GM21526 (cell line): ENCODE measurements around the gene ARID3B.
A peak's percentile ranks its signal among the peaks of the same experiment; 100 is the strongest.
"Not testable (repeated sequence)": the region's sequence is repeated elsewhere in the genome, so short reads cannot be mapped to it uniquely, and the experiment has no call there.

ENCODE experiments used
- ATAC-seq: cut with Tn5 transposase; IDR thresholded peaks from one replicate; pipeline ENCODE4 v1.9.1; 2021; ENCODE audit warnings: moderate library complexity; ENCODE audit not compliant: unreplicated experiment, low FRiP score

The ARID3B gene

DNA sequence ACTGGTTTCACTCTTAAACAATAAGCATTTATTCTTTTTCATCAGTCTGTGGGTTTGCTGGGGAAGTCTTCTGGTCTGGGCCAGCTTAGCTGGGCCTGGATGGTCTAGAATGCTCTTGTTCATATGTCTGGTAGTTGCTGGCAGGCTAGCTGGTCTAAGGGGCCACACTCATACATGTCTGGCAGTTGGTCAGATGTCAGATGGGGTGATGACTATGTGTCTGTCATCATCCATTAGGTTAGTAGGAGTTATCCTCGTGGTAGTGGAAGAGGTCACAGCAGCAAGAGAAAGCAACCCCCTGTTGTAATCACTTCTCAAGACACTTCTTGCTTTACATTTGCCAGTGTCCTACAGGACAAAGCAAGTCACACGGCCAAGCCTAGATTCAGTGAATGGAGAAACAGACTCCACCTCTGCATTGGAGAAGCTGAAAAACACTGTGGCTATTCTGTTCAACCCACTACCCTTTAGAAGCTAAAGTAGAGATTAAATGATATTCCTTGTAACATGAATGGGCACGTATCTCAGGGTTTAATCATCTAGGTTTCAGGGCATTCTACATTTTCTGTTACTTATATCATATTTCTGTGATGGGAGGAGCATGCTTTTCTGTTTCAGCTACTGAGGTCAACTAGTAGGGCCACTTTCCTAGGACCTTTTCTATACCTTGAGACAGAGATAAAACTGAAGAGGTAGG, 5.5 kb upstream of the ARID3B start:
- no peak for ATAC-seq

DNA sequence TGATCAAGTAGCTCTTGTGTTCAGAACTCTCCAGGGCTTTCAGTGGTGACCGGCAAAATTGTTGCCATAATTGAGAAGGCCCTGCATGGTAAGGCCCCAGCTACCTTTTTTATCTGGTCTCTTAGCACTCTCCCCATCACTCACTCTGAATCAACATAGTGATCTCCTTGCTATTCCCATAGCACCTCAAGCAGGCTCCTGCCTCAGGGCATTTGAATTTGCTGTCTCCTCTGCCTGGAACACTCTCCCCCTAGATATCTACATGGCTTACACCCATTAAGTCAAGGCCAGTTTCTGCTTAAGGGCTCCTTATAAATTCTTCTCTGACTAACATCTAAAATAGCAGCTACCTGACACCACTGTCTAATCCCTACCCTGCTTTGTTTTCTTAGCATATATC, 3.3 kb upstream of the ARID3B start:
- no peak for ATAC-seq

GRCh38 chr15:74539521-74539920, 1.5 kb upstream of the ARID3B start:
- not testable (repeated sequence) for ATAC-seq

- no peak for ATAC-seq
Measured at GRCh38 chr15:74540161-74540760, 759 bp upstream of the ARID3B start.

DNA sequence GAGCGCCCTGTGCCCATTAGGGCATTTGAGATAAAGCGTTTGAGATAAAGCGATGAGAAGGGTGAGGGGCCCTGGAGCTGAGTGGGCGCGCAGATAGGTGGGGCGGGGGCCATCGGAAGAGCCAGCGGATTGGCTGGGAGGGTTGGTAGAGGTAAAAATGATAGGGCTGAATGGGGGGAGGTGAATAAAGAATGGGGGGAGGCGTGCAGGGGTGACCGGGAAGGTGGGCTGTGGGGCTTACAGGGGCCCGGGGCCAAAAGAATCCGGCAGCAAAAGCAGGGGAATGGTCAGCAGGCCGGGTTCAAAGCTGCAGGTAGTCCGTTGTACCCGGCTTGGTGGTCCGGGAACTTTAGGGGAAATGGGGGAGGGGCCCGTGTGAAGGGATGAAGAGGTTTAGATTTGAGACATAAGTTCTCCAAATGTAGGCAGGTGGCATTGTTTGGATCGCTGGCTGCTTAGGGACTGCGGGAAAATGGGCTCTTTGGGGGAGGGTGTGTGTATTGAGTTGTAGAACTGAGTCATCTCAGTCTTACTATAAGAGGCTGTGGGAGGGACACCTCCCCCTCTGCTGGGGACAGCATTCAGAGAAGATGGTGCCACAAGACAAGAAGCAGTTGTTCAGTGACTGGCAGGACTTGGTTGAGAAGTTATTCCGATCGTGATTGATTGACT, 610 bp downstream of the ARID3B start:
- peak; percentile 40 for ATAC-seq

GRCh38 chr15:74542166-74543042, 1.4 kb downstream of the ARID3B start:
- no peak for ATAC-seq

- ATAC-seq: no peak
Measured at GRCh38 chr15:74543043-74543422, 2.0 kb downstream of the ARID3B start.

DNA sequence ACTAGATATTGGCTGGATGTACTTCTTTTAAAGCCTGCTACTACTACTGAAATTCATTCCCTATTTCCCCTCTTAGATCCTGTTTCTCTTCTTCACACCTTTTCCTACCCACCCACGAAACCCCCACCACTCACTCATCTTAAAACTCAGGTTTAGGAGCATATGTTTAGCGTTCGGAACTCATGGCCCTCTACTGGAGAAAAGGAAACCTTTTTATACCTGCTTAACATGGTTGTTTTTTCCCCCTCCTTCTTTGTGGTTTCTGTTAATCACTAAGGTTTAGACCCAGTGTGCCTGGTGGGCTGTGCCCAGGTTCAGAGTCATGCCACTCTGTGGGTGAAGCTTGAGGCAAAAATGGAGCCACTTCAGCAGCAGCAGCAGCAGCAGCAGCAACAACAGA, 2.6 kb downstream of the ARID3B start:
- no peak for ATAC-seq

DNA sequence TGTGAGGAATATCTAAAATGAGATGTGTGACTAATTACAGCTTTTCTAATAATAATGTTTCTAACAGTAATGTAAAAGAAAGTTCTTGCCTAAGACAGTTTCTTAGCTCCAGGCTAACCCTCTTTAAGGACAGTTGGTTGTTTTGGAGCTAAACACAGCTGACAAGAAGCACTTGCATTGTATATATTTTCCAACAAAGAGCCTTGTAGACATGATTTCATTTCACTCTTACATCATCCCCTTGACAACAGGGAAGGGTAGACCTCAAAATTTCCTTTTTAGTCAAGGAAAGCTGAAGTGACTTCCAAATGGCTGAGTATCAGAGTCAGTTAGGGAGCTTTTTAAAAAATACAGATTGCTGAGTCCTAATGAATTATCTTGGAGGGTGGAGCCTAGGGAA, 4.1 kb downstream of the ARID3B start:
- no peak for ATAC-seq

- ATAC-seq: no peak
Measured at GRCh38 chr15:74545776-74546656, 5.0 kb downstream of the ARID3B start.

DNA sequence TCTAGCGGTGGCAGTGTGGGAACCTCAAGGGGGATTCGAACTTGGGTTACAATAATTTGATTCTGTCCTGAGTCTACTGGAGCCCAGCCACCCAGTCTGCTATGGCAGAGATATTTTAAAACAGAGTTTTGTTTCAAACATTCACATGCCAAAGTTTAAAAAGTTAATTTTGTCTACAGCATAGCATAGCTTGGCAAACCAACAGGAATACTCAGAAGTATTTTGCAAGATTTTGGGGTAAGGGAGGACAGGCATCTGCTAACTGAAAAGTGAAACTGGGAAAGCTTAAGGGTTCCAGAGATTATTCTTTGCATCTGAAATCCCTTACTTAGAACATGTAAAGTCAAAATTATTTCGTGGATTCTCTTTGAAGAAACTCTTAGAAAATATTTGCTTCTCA, 6.6 kb downstream of the ARID3B start:
- no peak for ATAC-seq

GRCh38 chr15:74548241-74548640, 7.2 kb downstream of the ARID3B start:
- ATAC-seq: no peak

GRCh38 chr15:74549816-74550215, 8.8 kb downstream of the ARID3B start:
- ATAC-seq: no peak

DNA sequence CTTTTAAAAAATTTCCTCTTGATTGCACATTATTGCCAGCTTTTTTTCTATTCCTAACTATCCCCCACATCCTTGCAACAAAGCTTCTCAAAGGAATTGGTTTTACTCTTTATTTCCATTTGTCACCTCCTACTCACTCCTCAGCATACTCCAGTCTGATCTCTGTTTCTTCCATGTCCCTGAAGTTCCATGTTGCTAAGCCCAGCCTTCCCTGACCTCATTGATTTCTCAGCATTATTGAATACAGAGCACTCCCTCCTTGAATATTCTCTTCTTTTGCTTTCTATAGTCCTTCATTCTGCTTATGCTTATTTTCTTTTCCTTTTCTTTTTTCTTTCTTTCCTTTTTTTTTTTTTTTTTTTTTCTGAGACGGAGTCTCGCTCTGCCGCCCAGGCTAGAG, 10.7 kb downstream of the ARID3B start:
- no peak for ATAC-seq

- no peak for ATAC-seq
Measured at GRCh38 chr15:74552773-74553441, 11.9 kb downstream of the ARID3B start.

- ATAC-seq: no peak
Measured at GRCh38 chr15:74555192-74555591, 14.2 kb downstream of the ARID3B start.

GRCh38 chr15:74558706-74559105, 17.7 kb downstream of the ARID3B start:
- no peak for ATAC-seq

DNA sequence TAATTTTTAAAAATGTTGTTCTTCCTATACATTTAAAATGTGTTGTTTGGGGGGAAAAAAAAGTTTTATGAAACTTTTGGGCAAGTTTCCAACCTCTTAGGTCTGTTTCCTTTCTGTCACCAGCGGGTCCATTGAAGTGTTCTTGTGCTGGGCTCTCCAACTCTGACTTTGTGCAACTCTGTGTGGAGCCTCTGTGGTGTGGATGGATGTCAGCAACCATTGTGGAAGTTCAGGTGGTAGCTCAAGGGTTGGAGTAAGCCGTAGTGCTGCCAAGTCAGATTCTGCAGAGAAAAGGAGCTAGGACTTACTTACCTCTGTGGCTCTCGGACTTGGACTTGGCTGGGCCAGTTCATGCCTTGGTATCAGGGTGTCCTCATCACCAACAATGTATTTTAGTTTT, 22.4 kb downstream of the ARID3B start:
- ATAC-seq: no peak

- ATAC-seq: no peak
Measured at GRCh38 chr15:74564182-74564581, 23.2 kb downstream of the ARID3B start.
